ENCODE measurements around the gene HS2ST1. TPM values are rescaled to one million over a fixed set of nuclear protein-coding genes. Genes with fewer than 3 reads are reported as not detected.

HS2ST1 gene
- total and polyA plus RNA-seq, 10 of the 15 experiments (the other 5 are each of a cell fraction or from before 2014, with no cell fraction given), result 5.4 to 30.8 (median 18.6) TPM

GRCh38 chr1:87134625-87135328 is 220.3 kb downstream of the HS2ST1 start:
- BruUV-seq (replicated peaks), result no TSS peak
- Histone ChIP-seq H4K20me1 (ENCODE audit: control insufficient read depth, insufficient read depth) (no peaks in the 10 kb centered on the region), H3K27me3 (replicated peaks in 1 of 2; ENCODE audit: control insufficient read depth in 2 of 2, insufficient read depth in 2 of 2, low read length in 1 of 2) (no peaks in the 10 kb centered on the region; a peak in 1 of 4 replicates), H3K4me1 (ENCODE audit: control insufficient read depth, insufficient read depth, low read length) (no peaks in the 10 kb centered on the region), H3K27ac (ENCODE audit: control insufficient read depth, insufficient read depth) (no peak overlapping the region), H3K9me3 (replicated peaks; ENCODE audit: control insufficient read depth, insufficient read depth, low read length) (no peaks in the 10 kb centered on the region), H3K4me3 (no peak overlapping the region), H2AFZ (ENCODE audit: control insufficient read depth, low read depth, low read length) (no peak overlapping the region), H3K9ac (ENCODE audit: control insufficient read depth, insufficient read depth, low read length) (no peak overlapping the region), H3K36me3 (ENCODE audit: control insufficient read depth in 2 of 2, insufficient read depth in 2 of 2, low read length in 1 of 2) (no peaks in the 10 kb centered on the region), H3K4me2 (ENCODE audit: control insufficient read depth, insufficient read depth) (no peak overlapping the region), H3K79me2 (ENCODE audit: control insufficient read depth, insufficient read depth, low read length) (no peaks in the 10 kb centered on the region)
- SMC1A ChIA-PET (ENCODE audit: uncharacterized antibody, unreplicated experiment), result interaction anchor here (0.8 to 1.9 kb wide), 9 partner anchors 11 to 819 kb away, joined by 3 to 8 read pairs (median 3); no protein-coding TSS in a partner anchor
- in situ Hi-C loops (cut with MboI), result loop anchor here (10.0 kb wide), 2 partner anchors 160 to 820 kb away; no protein-coding TSS in a partner anchor
- intact Hi-C loops (cut with micrococcal nuclease; ENCODE audit: unreplicated experiment), result loop anchor here (5.0 to 10.0 kb wide), 4 partner anchors 193 to 1460 kb away; partner anchors contain the start of gene LMO4
- FAIRE-seq, result no peak
- POLR2A ChIA-PET, result no interaction called here
- WGBS (ENCODE audit: insufficient coverage, insufficient replicate concordance, low lambda C conversion rate, missing lambda C conversion rate), result 63% methylated on average over 9 of the region's 9 CpGs
- ATAC-seq, result no peak
- DNase-seq (ENCODE audit: low read depth, low spot score), result no peak
- RAD21 ChIA-PET (ENCODE audit: unreplicated experiment), result interaction anchor here (0.9 to 1.3 kb wide), 6 partner anchors 9 to 200 kb away, joined by 3 to 5 read pairs (median 4); no protein-coding TSS in a partner anchor
- CTCF ChIA-PET, result interaction anchor here (0.7 to 2.4 kb wide), 9 partner anchors 8 to 246 kb away, joined by 3 to 10 read pairs (median 5); no protein-coding TSS in a partner anchor
- TF ChIP-seq TCF7 (IDR thresholded peaks at IDR 0.05; ENCODE audit: borderline replicate concordance) (no peak), STAT1 (conservative IDR thresholded peaks at IDR 0.05) (no peak), BACH1 (IDR thresholded peaks at IDR 0.05; ENCODE audit: borderline replicate concordance) (no peak), ZBTB40 (IDR thresholded peaks at IDR 0.05; ENCODE audit: borderline replicate concordance) (no peak), RUNX3 (IDR thresholded peaks at IDR 0.05; ENCODE audit: low read length) (no peak), CBX3 (IDR thresholded peaks at IDR 0.05; ENCODE audit: borderline replicate concordance, low read depth) (no peak), ZNF687 (IDR thresholded peaks at IDR 0.05) (no peak), FOS (IDR thresholded peaks at IDR 0.05; ENCODE audit: borderline replicate concordance, extremely low read depth, insufficient read length) (no peak), HDAC2 (IDR thresholded peaks at IDR 0.05) (no peak), ZBED1 (IDR thresholded peaks at IDR 0.05; ENCODE audit: borderline replicate concordance) (no peak), MEF2A (IDR thresholded peaks at IDR 0.05; ENCODE audit: insufficient read depth, low read depth, low read length) (no peak), E4F1 (IDR thresholded peaks at IDR 0.05; ENCODE audit: borderline replicate concordance, partially characterized antibody) (no peak), TCF3 (IDR thresholded peaks at IDR 0.05; ENCODE audit: borderline replicate concordance, insufficient read depth, low read depth, low read length) (no peak)
